ENCODE data around the gene TP53TG3C. TPM values are rescaled to one million over a fixed set of nuclear protein-coding genes. Genes with fewer than 3 reads are reported as not detected.

TP53TG3C gene, protein sequence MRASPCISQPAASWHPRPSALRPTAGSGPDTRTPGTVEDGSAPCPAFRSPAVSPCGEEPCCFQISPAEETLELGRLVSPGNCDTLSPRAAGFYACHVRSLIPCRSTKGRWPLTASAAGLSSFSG
- total RNA-seq (2022; extraction: Qiagen RNA extraction; ENCODE audit: low read depth) = 0.18 to 0.79 TPM (median 0.26 TPM) in 5 replicates

GRCh38 chr16:33193926-33194325, at the start of gene TP53TG3C:
TP53TG3C (plus strand) TSS chr16:33194226; CDS start chr16:33194294, 68 bp downstream.

Other genes starting within 250 kb of the TP53TG3C start
- not detected in 5 replicates for gene TP53TG3E, start 110.1 kb downstream of the TP53TG3C start, total RNA-seq (2022; extraction: Qiagen RNA extraction; ENCODE audit: low read depth)
- gene TP53TG3B, start 166.6 kb downstream of the TP53TG3C start, total RNA-seq (2022; extraction: Qiagen RNA extraction; ENCODE audit: low read depth) = 0.26 to 0.34 TPM in 2 of 5 replicates, not detected in the others

Data from A549 treated with GW870086 at 1 μM for 4 hours (cell line).